Tibial nerve (tissue), 4 donors: ENCODE data around the gene AFAP1. TPM values are rescaled to one million over a fixed set of nuclear protein-coding genes. Genes with fewer than 3 reads are reported as not detected.

Experiments
- DNase-seq, 2 donors: peaks; one replicate each; pipeline ENCODE4 v3.0.0-alpha.2; 2019; ENCODE audit warnings: low spot score in 2 of 2
- H3K27ac ChIP-seq, 4 donors: fragments of 200-600 bp; sonication (generic) in 3 of 4; one replicate each; pipeline ENCODE4 v1.5.1; 2017 to 2019; ENCODE audit warnings: mild to moderate bottlenecking in 1 of 4
- H3K27me3 ChIP-seq, 2 donors: fragments of 200-600 bp; sonication (generic) in 1 of 2; one replicate each; pipeline versions ENCODE4 v1.5.1 to v1.6.0; 2017 to 2019
- H3K36me3 ChIP-seq, 3 donors: fragments of 200-600 bp; sonication (generic); one replicate each; pipeline ENCODE4 v1.5.1; 2018 to 2019
- H3K4me1 ChIP-seq, 4 donors: fragments of 200-600 bp; sonication (generic) in 3 of 4; one replicate each; pipeline ENCODE4 v1.5.1; 2017 to 2019
- H3K4me3 ChIP-seq, 4 donors: fragments of 200-600 bp; sonication (generic) in 3 of 4; one replicate each; pipeline ENCODE4 v1.5.1; 2017 to 2019; ENCODE audit warnings: mild to moderate bottlenecking in 1 of 4, moderate library complexity in 1 of 4
- H3K9me3 ChIP-seq, 4 donors: fragments of 200-600 bp; sonication (generic) in 3 of 4; one replicate each; pipeline ENCODE4 v1.5.1; 2017 to 2019
- EP300 ChIP-seq, 2 donors: sonication (generic); formaldehyde crosslinking; IDR thresholded peaks; one replicate each; pipeline ENCODE4 v1.6.1; 2017; ENCODE audit warnings: antibody characterized with exemption in 2 of 2, mild to moderate bottlenecking in 1 of 2
- POLR2A ChIP-seq, 2 donors: fragments of 450-650 bp; IDR thresholded peaks; one replicate each; pipeline ENCODE4 v1.6.1; 2017; ENCODE audit warnings: antibody characterized with exemption in 2 of 2, mild to moderate bottlenecking in 2 of 2, moderate library complexity in 2 of 2
- WGBS, 2 donors: methylation state at CpG; one replicate each; pipeline ENCODE4 v1.1.5; 2018; 5-methylcytosine and 5-hydroxymethylcytosine counted together
- total RNA-seq, 4 donors: library from RNA; depleted of rRNA; stranded (reverse); fragments of >200 nt; gene quantifications; one replicate each; pipeline ENCODE4 v1.1.0, GENCODE V29; 2016
- TF ChIP-seq, protein P1 (sequence below), 5 experiments: fragments of 200-600 bp in 3 of 5; fragments of 450-650 bp in 2 of 5; sonication (generic) in 3 of 5; IDR thresholded peaks; one replicate each; pipeline ENCODE4 v1.5.1; 2016 to 2019; ENCODE audit warnings: antibody characterized with exemption in 5 of 5, mild to moderate bottlenecking in 3 of 5, moderate library complexity in 2 of 5

Gene AFAP1
- total RNA-seq, 4 donors from 2014 or later: 23.2 to 34.9 (median 32.1) TPM

DNA sequence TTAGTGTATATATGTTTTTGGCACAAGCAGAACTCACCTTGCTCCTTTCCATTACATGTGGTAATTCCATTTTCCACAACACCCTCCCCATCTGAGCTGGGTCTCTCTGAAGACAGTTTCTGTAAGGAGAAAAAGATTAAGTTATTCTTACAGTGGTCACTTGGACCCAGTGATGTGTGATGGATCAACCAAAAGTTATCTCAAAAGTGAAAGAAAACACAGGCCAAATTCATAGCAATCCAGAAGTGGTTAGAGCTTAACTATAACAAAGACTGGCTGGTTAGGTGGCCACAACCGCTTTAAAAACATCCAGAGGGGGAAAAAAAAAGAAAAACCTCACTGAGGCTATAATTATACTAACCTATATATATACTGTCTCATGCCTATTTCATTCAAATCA is 123.7 kb downstream of the AFAP1 start:
- Histone ChIP-seq H3K27ac (no peak overlapping the region), H3K36me3 (peaks cover 0 to 62% (median 0%) of the 10 kb centered on the region in 3 donors)
- 91 to 95% methylated on average over 1 of the region's 1 CpG for WGBS, 2 donors

GRCh38 chr4:7815562-7815961 is 124.1 kb downstream of the AFAP1 start:
- no peak for DNase-seq
- TF ChIP-seq, protein P1, sequence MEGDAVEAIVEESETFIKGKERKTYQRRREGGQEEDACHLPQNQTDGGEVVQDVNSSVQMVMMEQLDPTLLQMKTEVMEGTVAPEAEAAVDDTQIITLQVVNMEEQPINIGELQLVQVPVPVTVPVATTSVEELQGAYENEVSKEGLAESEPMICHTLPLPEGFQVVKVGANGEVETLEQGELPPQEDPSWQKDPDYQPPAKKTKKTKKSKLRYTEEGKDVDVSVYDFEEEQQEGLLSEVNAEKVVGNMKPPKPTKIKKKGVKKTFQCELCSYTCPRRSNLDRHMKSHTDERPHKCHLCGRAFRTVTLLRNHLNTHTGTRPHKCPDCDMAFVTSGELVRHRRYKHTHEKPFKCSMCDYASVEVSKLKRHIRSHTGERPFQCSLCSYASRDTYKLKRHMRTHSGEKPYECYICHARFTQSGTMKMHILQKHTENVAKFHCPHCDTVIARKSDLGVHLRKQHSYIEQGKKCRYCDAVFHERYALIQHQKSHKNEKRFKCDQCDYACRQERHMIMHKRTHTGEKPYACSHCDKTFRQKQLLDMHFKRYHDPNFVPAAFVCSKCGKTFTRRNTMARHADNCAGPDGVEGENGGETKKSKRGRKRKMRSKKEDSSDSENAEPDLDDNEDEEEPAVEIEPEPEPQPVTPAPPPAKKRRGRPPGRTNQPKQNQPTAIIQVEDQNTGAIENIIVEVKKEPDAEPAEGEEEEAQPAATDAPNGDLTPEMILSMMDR (IDR thresholded peaks at IDR 0.05): no peak
- no peak for TF ChIP-seq EP300 (IDR thresholded peaks at IDR 0.05)
- no peak overlapping the region for H3K27ac ChIP-seq

More for the DNA sequence above, 123.7 kb downstream of the AFAP1 start:
- TF ChIP-seq, protein P1 (IDR thresholded peaks at IDR 0.05): no peak
- TF ChIP-seq EP300 (IDR thresholded peaks at IDR 0.05) (no peak), POLR2A (IDR thresholded peaks at IDR 0.05) (no peak)
- no peaks in the 10 kb centered on the region for H3K27me3 ChIP-seq
- no peak overlapping the region for H3K4me3 ChIP-seq
- H3K4me1 ChIP-seq: peaks cover 0 to 50% (median 5%) of the 10 kb centered on the region in 4 donors
- no peaks in the 10 kb centered on the region for H3K9me3 ChIP-seq
- DNase-seq: no peak

DNA sequence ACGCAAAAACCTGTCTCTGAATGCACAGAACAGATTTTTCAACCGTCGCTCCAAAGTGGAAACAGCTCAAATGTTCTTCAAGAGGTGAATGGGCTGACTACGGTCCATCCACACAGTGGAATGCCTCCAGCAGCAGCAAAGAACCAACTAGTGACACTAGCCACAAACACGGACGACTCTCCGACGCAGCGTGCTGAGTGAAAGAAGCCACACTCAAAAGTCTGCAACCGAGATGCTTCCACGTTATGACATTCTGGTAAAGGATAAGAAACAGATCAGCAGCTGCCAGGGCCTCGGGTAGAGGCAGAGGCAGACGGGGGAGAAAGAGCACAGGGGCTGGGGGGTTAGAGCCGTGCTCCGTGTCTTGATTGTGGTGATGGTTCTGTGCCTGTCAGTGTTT is 125.2 kb downstream of the AFAP1 start:
- DNase-seq: no peak
- TF ChIP-seq POLR2A (IDR thresholded peaks at IDR 0.05) (no peak), EP300 (IDR thresholded peaks at IDR 0.05) (no peak)
- TF ChIP-seq, protein P1 (IDR thresholded peaks at IDR 0.05): no peak
- no peaks in the 10 kb centered on the region for H3K9me3 ChIP-seq
- H3K27me3 ChIP-seq: no peaks in the 10 kb centered on the region
- H3K27ac ChIP-seq: no peak overlapping the region
- peaks cover 0 to 65% (median 1%) of the 10 kb centered on the region in 3 donors for H3K36me3 ChIP-seq
- peaks cover 0 to 40% (median 5%) of the 10 kb centered on the region in 4 donors for H3K4me1 ChIP-seq
- no peak overlapping the region for H3K4me3 ChIP-seq
- WGBS, 2 donors: 82 to 91% methylated on average over 15 of the region's 15 CpGs

More at GRCh38 chr4:7815562-7815961, 124.1 kb downstream of the AFAP1 start:
- WGBS, 2 donors: 89 to 94% methylated on average over 6 of the region's 6 CpGs
- peaks cover 0 to 50% (median 5%) of the 10 kb centered on the region in 4 donors for H3K4me1 ChIP-seq
- no peaks in the 10 kb centered on the region for H3K27me3 ChIP-seq
- H3K9me3 ChIP-seq: no peaks in the 10 kb centered on the region
- no peak overlapping the region for H3K4me3 ChIP-seq
- H3K36me3 ChIP-seq: peaks cover 0 to 62% (median 0%) of the 10 kb centered on the region in 3 donors

DNA sequence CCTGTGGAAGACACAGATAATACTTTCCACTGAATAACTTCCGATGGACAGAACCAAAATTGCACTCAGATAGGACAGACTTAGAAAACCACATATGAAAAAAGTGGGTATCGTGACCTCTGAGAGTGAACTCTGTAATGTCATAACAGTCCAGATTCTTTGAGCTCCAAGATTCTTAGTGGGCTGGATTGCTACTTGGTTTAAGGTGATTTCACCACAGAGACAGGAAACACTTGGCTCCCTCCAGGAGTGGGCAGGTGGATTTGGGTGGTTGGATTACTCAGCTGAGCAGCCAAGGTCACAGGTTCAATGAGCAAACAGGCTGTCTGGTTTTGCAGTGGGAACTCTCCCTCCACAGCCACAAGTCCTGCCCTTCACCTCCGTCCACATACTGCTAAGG is 126.0 kb downstream of the AFAP1 start:
- no peak for DNase-seq
- TF ChIP-seq, protein P1 (IDR thresholded peaks at IDR 0.05): no peak
- TF ChIP-seq POLR2A (IDR thresholded peaks at IDR 0.05) (no peak), EP300 (IDR thresholded peaks at IDR 0.05) (no peak)
- Histone ChIP-seq H3K4me3 (no peak overlapping the region), H3K4me1 (peaks cover 0 to 36% (median 5%) of the 10 kb centered on the region in 4 donors), H3K36me3 (peaks cover 0 to 67% (median 2%) of the 10 kb centered on the region in 3 donors), H3K9me3 (no peaks in the 10 kb centered on the region), H3K27me3 (no peaks in the 10 kb centered on the region), H3K27ac (no peak overlapping the region)
- WGBS, 2 donors: 67 to 79% methylated on average over 3 of the region's 3 CpGs

GRCh38 chr4:7812921-7813320 is 126.7 kb downstream of the AFAP1 start:
- Histone ChIP-seq H3K4me1 (peaks cover 0 to 29% (median 5%) of the 10 kb centered on the region in 4 donors), H3K4me3 (no peak overlapping the region), H3K27me3 (no peaks in the 10 kb centered on the region), H3K36me3 (peaks cover 0 to 62% (median 2%) of the 10 kb centered on the region in 3 donors), H3K9me3 (no peaks in the 10 kb centered on the region), H3K27ac (peak overlapping the region in 2 of 4 donors; percentile 66 to 83)
- 81 to 86% methylated on average over 5 of the region's 5 CpGs for WGBS, 2 donors
- TF ChIP-seq, protein P1 (IDR thresholded peaks at IDR 0.05): no peak
- TF ChIP-seq POLR2A (IDR thresholded peaks at IDR 0.05) (no peak), EP300 (IDR thresholded peaks at IDR 0.05) (no peak)
- DNase-seq: no peak
